GM12878 (cell line): ENCODE data around the gene DNTTIP2.

Experiments used
- BRCA1 ChIP-seq: IDR thresholded peaks from 2 replicates; pipeline ENCODE4 v1.6.1; 2011; ENCODE audit warnings: low read depth, low read length, improper control_type of control experiment
- CEBPB ChIP-seq, 2 experiments: fragments of 150-350 bp in 1 of 2; IDR thresholded peaks; 2 replicates each; pipeline ENCODE4 v1.6.1; 2012 to 2014; ENCODE audit warnings: low read depth in 2 of 2, low read length in 2 of 2, borderline replicate concordance in 1 of 2, inconsistent platforms in 1 of 2
- EP300 ChIP-seq, 2 experiments: fragments of 150-350 bp in 1 of 2; IDR thresholded peaks; 2 replicates each; pipeline ENCODE4 v1.6.1; 2011 to 2012; ENCODE audit warnings: low read depth in 2 of 2, low read length in 2 of 2, borderline replicate concordance in 1 of 2, improper control_type of control experiment in 1 of 2, inconsistent platforms in 1 of 2; ENCODE audit not compliant: control insufficient read depth in 1 of 2
- LARP7 ChIP-seq: fragments of 450-650 bp; IDR thresholded peaks from 2 replicates; pipeline ENCODE4 v1.6.1; 2017; ENCODE audit warnings: mild to moderate bottlenecking
- POLR2A ChIP-seq: IDR thresholded peaks from 2 replicates; pipeline ENCODE4 v1.6.1; 2011; ENCODE audit warnings: low read depth, mild to moderate bottlenecking, low read length
- POLR2AphosphoS5 ChIP-seq: IDR thresholded peaks from 2 replicates; pipeline ENCODE4 v1.6.1; 2011; ENCODE audit warnings: mild to moderate bottlenecking, low read length, inconsistent platforms
- TCF12 ChIP-seq: IDR thresholded peaks from 2 replicates; pipeline ENCODE4 v1.6.1; 2011; ENCODE audit warnings: low read depth, mild to moderate bottlenecking, low read length
- TF ChIP-seq, protein P1 (sequence below): IDR thresholded peaks from 2 replicates; pipeline ENCODE4 v1.6.1; 2012; ENCODE audit warnings: mild to moderate bottlenecking, low read depth, low read length
- TF ChIP-seq, protein P2 (sequence below), 3 experiments: IDR thresholded peaks in 2 of 3; conservative IDR thresholded peaks in 1 of 3; 2 replicates each; pipeline ENCODE4 v1.5.1; 2011; ENCODE audit warnings: low read depth in 3 of 3, low read length in 3 of 3, mild to moderate bottlenecking in 3 of 3, control low read depth in 2 of 3, moderate library complexity in 2 of 3, inconsistent platforms in 1 of 3, mixed read lengths in 1 of 3; ENCODE audit not compliant: control insufficient read depth in 2 of 3, insufficient read depth in 1 of 3; ENCODE audit errors: extremely low read depth in 1 of 3
- TF ChIP-seq, protein P3 (sequence below): IDR thresholded peaks from 2 replicates; pipeline ENCODE4 v1.6.1; 2012; ENCODE audit warnings: low read length, inconsistent platforms

DNA sequence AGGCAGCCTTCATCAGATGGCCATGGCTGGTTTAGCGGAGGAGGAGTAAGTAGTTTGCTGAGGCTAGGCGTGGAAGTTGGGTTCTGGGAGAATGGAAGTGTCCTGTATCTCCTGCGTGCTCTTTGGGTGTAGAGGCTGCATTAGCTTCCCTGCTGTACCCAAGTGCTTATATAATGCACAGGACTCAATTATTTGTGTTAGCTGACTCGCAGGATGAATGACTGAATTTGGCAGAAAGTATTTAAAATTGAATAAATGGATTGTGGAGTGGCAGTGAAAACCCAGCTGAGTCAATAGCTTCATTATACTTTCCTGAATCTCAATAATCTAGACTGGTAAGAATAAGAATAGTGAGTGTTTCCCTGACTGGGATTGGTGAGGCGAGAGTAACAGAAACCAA is 13.8 kb downstream of the DNTTIP2 start:
- TF ChIP-seq, protein P1, sequence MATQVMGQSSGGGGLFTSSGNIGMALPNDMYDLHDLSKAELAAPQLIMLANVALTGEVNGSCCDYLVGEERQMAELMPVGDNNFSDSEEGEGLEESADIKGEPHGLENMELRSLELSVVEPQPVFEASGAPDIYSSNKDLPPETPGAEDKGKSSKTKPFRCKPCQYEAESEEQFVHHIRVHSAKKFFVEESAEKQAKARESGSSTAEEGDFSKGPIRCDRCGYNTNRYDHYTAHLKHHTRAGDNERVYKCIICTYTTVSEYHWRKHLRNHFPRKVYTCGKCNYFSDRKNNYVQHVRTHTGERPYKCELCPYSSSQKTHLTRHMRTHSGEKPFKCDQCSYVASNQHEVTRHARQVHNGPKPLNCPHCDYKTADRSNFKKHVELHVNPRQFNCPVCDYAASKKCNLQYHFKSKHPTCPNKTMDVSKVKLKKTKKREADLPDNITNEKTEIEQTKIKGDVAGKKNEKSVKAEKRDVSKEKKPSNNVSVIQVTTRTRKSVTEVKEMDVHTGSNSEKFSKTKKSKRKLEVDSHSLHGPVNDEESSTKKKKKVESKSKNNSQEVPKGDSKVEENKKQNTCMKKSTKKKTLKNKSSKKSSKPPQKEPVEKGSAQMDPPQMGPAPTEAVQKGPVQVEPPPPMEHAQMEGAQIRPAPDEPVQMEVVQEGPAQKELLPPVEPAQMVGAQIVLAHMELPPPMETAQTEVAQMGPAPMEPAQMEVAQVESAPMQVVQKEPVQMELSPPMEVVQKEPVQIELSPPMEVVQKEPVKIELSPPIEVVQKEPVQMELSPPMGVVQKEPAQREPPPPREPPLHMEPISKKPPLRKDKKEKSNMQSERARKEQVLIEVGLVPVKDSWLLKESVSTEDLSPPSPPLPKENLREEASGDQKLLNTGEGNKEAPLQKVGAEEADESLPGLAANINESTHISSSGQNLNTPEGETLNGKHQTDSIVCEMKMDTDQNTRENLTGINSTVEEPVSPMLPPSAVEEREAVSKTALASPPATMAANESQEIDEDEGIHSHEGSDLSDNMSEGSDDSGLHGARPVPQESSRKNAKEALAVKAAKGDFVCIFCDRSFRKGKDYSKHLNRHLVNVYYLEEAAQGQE = no peak
- TF ChIP-seq EP300 (IDR thresholded peaks at IDR 0.05; ENCODE audit: borderline replicate concordance in 1 of 2, control insufficient read depth in 1 of 2, low read depth in 2 of 2, low read length in 2 of 2) (no peak), LARP7 (no peak), TCF12 (no peak), POLR2AphosphoS5 (no peak), CEBPB (IDR thresholded peaks at IDR 0.05; ENCODE audit: borderline replicate concordance in 1 of 2, low read depth in 2 of 2, low read length in 2 of 2) (no peak), POLR2A (no peak), BRCA1 (no peak)
- TF ChIP-seq, protein P2, sequence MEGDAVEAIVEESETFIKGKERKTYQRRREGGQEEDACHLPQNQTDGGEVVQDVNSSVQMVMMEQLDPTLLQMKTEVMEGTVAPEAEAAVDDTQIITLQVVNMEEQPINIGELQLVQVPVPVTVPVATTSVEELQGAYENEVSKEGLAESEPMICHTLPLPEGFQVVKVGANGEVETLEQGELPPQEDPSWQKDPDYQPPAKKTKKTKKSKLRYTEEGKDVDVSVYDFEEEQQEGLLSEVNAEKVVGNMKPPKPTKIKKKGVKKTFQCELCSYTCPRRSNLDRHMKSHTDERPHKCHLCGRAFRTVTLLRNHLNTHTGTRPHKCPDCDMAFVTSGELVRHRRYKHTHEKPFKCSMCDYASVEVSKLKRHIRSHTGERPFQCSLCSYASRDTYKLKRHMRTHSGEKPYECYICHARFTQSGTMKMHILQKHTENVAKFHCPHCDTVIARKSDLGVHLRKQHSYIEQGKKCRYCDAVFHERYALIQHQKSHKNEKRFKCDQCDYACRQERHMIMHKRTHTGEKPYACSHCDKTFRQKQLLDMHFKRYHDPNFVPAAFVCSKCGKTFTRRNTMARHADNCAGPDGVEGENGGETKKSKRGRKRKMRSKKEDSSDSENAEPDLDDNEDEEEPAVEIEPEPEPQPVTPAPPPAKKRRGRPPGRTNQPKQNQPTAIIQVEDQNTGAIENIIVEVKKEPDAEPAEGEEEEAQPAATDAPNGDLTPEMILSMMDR (IDR thresholded peaks at IDR 0.05 in 2 of 3, conservative IDR thresholded peaks at IDR 0.05 in 1 of 3; ENCODE audit: control insufficient read depth in 2 of 3, extremely low read depth in 1 of 3, insufficient read depth in 1 of 3, low read depth in 3 of 3, low read length in 3 of 3) = no peak
- TF ChIP-seq, protein P3, sequence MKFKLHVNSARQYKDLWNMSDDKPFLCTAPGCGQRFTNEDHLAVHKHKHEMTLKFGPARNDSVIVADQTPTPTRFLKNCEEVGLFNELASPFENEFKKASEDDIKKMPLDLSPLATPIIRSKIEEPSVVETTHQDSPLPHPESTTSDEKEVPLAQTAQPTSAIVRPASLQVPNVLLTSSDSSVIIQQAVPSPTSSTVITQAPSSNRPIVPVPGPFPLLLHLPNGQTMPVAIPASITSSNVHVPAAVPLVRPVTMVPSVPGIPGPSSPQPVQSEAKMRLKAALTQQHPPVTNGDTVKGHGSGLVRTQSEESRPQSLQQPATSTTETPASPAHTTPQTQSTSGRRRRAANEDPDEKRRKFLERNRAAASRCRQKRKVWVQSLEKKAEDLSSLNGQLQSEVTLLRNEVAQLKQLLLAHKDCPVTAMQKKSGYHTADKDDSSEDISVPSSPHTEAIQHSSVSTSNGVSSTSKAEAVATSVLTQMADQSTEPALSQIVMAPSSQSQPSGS = no peak
